HG02763 (cell line): ENCODE measurements around the gene KLF6.

ENCODE experiments used
- ATAC-seq: cut with Tn5 transposase; IDR thresholded peaks from one replicate; pipeline ENCODE4 v1.9.1; 2021; ENCODE audit warnings: mild to moderate bottlenecking, moderate library complexity; ENCODE audit not compliant: unreplicated experiment

Gene KLF6

DNA sequence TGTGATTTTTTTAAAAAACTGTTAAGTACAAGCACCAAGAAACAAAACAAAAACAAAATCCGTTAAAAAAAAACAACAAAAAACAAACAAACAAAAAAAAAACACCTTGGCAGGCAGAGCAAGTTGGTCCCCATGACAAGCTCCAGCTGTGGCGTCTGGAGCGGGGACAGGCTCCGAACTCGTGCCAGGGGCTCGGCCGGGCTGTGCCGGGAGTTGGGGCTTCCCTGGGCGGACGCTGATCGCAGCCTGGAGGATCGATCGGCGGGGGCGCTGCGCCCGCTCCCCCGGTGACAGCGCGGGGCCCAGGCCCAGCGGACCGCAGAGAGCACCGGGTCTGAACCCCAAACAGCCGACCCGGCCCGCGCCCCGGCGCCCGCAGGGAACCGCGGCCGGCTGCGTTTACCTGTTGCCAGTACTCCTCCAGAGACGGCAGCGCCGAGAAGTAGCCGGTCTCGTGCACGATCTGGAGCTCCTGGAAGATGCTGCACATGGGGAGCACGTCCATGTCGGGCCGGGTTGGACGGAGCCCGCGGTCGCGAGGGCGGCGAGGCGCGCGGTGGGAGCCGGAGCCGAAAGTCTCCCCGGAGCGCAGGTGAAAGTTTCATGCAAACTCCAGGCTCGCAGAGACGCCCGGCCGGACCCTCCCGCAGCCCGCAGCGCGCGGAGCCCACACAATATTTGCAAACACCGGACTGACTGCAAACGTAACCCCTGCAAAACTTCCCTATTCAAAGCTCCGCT is at the start of gene KLF6:
Gene KLF6 (minus strand): TSS at position 700 of the 741 bp plus-strand sequence. CDS start 195 bp downstream, at position 505.
- ATAC-seq: no peak

DNA sequence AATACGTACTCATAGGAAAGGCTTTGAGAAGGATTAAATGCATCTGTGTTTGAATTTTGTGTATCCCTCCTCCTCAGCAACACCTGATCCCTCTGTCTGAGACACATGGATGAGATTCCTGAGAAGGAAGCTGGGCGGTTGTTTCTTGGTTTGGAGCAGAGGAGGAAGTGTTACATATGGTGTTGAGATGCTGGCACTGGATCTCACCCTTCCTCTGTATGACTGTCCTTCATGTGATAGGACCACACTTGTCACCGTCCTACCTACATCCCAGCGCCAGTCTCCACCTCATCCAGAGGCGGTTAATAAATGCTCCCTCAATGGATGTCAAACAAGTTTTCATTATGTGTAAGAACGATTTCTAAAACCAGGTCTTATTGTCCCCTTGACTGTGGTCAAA is 49.4 kb upstream of the KLF6 start:
- no peak for ATAC-seq

DNA sequence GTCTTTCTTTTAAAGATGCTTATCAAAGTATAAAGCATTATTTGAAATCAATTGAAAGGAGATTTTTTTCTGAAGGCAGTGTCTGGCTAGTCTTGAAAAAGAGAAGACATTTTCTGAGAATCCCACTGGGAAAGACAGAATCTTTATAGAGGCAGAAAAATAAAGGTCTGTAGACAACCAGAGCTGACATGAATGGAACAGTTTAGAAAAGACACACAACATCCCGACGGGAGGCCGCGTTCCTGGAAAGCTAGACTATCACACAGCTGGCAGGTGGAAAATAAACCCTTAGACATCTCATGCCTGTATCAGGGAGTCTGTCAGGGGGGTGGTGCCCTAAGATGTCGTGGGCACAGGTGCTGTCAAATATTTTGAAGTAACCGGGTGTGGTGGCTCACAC is 48.0 kb upstream of the KLF6 start:
- ATAC-seq: no peak

DNA sequence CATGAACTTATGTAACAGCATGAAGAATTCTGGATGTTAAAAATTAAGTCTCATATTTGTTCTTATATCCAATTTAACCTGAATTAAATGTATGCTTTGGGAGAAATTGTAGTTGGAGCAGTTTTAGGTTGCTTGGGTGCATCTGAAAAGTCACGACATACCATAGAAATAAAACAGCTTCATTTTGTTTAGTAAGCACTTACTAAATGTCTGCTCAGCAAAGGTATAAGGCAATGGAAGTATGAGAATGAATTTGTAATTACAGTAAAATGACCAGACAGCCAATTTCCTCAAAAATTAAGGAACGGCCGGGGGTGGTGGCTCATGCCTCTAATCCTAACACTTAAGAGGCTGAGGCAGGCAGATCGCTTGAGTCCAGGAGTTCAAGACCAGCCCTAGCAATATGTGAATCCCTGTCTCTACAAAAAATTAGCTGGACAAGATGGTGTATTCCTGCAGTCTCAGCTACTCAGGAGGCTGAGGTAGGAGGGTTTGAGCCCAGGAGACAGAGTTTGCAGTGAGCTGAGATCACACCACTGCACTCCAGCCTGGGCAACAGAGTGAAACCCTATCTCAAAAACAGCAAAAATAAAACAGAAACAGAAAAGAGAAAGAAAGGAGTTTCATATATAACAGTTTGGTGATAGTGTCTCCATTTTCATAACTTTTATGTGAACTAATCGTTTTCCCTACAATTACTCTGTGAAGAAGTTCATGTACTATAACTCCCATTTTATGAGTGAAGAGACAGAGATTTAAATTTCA is 47.2 kb upstream of the KLF6 start:
- ATAC-seq: no peak

DNA sequence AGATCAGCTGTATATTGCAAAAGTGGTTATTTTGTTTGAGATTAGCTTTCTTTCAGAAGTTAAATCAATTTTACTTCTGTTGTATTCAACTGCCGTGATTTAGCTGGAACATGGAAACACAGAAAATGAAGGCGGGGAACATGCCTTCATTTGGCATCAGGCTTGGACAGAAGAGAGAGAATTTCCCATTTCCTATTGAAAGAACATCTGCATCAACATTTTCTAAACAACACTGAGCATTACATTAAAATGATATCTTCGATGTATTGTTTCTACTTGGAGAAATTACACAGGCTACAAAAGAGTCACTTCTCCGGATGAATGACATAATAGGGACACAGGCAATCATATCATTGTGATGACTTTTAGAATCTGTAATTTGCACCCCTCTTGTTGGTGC is 46.6 kb upstream of the KLF6 start:
- no peak for ATAC-seq

DNA sequence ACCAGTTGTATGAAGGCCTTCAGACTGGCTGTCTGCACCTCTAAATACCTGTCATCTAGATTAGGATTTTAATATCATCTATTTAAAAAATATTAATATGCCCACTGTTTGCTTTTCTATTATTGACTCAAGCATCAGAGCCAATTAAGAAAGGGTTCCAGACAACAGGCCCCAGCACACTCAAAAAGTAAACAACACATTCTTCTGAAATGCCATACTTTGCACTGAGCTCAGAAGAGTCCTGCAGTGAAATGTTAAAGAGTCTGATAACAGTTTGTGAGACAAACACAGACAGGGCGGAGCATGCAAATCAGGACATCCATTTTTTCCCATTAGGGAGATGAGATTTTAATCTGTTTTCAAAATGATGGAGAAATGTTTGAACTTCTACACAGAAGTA is 45.9 kb upstream of the KLF6 start:
- ATAC-seq: no peak

DNA sequence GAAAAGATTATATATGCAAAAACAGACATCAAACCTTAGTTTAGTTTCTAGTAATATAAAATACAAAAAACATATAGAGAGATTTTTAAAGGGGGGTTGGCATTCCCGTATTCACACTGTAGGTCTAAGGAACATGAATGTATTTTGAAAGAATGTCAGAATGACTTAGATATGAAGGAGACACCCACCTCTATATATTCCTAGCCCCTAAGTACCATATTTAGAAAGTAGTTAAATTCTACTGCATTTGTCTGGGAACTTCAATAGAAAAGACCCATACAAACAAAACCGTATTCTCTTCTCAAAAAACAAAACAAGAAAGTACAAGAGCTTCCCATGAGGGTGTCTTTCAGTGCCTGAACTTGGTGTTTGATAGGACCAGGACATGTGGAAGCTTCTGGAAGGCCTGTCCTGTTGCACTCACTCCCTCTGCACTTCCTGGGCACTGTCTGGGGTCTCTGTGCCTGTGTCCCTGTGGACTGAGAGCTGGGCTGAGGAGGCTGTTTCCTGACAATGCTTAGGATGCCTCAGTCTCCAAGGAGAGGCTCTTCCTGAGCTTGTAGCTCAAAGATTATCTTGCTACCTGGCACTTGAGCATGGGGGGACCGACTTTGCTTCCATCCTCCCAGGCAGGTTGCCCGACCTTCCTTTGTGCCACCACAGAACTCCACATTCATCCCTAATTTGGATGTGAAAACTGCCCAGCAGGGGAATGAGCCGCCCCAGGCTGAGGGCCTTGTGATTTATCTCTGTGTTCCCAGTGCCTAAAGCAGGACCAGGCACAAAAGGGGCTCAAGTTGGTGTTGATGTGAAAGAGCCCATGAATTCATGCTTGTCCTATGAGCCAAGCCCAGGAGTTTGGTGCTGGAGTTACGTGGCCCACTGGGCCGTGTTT is 44.4 kb upstream of the KLF6 start:
- ATAC-seq: no peak

DNA sequence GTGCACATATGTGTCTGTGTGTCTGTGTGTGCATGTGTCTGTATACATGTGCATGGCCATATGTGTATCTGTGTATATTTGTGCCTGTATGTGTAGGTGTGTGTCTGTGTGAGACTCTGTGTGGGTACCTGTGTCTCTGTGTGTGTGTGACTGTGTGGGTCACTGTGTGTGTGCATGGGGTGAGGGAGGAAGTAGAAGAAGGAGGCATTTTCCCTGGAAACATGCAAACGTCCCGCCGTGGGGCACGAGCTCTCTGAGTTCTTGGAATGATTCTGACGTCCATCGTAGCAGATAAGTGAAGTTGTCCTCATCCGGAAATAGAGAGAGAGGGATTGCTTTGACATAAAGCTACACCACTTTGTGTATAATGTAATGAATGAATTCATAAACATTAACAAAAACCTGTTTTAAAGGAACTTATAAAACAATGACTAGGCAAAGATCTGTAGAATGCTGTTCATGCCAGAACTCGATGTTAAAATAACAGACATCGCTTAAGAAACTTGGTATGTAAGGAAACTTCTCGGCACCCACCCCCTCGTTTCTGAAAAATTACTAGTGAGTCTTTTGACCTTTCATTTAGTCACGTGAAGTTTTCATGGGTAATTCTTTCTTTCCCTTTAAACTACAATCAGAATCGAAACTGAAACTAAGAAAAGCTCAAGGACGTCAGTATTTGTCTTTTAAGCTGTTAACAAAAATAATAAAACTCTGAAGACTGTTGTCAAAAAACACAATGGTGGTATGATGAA is 43.6 kb upstream of the KLF6 start:
- no peak for ATAC-seq

DNA sequence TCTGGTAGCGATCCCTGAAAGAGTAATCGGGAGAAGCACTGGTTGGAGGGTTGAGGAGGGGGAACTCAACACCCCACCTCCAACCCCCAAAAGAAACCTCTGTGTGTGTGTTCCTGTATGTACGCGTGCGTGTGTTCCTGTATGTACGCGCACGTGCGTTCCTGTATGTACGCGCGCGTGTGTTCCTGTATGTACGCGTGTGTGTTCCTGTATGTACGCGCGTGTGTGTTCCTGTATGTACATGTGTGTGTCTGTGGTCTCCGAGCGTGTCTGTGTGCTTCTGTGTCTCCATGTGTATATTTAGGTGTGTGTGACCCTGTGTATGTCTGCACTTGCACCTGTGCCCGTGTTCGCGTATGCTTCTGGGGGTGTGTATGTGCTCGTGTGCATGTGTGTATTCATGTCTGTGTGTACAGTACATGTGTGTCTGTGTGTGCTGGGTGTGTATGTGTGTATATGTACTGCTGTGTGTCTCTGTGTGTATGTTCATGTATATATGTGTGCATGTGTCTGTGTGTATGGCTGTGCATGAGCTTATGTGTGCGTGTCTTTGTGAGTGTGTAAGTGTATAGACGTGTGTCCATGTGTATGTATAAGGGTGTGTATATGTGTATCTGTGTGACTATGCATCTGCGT is 42.9 kb upstream of the KLF6 start:
- ATAC-seq: no peak

DNA sequence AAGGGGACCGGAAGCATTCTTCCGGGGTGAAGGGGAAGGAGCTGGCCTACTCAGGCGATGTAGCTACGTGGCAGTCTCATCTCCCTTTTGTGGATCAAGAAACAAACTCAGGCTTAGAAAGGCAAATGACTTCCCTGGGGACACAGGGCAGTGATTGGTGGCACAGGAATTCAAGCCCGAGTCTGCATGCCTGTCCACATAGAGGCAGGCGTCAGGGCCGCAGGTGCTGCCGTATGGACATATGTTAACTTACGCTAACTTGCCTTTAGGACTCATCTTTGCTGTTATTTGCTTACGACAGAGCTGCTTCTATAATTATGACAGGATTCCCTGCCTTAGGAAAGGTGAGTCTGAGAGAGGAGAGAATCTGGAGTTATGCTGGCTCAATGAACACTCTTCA is 42.3 kb upstream of the KLF6 start:
- no peak for ATAC-seq

DNA sequence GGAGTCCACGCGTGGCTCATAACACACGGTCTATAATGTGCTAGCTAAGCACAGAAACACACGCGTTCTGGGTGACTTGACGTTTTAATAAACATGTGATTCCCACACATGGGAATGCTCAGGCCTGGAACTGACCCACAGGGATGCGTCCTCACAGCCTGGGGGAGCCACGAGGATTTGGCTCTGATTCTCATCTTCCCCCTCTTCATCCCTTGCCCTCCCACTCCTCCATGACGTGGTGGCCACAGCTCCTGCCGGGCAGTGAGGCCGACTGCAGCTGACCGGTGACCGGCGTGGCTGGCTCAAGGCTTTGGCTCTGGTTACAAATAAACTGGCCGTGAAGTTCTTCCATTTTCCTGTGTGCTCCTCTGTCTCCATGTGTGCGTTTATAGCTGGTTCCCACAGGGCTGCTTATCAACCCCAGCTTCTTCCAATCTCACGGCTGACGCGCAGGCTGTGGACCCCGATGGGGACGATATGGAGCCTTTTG is 40.9 kb upstream of the KLF6 start:
- ATAC-seq: no peak

DNA sequence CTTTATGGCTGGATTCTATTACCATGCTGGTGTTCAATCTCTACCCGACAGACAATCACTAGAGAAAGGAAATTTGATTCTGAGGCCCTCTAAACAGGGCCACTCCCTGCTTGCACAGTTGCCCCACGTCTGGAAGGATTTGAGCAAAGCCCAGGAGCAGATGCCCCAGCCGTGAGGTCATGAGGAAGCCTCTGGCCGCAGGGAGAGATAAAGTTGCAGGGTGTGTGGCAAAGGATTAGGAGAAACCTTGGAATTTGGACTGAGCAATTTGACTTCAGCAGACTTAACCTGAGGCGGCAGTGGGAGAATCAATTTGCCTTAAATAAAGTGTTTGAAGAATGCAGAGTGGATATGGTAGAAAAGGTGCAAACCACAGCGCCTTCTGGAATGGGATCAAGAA is 40.2 kb upstream of the KLF6 start:
- no peak for ATAC-seq

DNA sequence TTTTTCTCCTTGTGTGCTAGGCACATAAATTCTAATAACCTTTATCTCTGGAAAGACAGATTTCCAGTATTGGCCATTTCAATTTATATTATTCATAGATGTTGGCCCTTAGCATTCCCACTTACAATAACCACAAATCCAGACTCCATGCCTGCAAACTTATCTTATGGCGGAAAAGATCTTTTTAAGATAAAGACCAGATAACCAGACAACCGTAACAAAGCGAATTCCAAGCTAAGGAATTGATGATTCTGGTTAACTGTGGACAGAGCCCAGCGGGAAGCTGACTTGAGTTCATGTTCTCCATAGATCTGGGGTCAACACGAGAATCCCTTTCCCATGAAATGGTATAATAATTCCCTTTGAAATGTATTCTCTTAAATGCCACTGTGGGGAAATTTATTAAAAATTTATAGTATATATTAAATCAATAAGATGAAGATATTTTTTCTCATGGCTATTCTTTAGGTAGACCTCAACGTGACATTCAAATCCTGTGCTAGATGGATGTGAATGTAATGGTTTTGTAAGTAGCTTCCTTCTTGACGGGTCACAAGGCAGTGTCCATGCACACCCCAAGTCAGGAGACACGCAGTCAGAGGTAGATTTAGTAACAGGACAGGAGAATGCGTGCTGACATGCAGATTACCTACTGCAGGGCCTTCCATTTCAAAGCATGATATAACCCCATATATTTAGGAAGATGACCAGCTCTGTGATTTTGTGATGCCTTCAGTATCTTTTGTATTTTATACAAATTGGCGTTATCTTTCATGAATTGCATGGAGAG is 37.7 kb upstream of the KLF6 start:
- no peak for ATAC-seq

DNA sequence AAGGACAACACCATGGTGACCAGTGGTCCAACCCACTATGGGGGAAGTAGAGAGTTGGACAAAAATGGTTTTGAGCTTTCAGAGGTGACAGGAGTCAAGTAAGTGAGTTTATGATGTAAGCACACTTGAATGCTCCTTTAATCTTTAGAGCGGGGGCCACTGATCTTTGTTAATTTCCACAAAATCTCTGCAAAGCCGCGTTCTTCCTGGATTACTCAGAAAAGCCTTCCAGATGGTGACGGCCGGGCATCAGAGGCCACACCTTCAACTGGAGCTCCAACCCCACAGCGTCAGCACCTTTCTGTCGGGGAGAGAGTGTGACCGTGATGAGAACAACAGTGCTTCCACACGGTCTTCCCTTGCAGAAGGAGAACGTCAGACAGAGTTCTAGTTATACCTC is 35.2 kb upstream of the KLF6 start:
- ATAC-seq: no peak

DNA sequence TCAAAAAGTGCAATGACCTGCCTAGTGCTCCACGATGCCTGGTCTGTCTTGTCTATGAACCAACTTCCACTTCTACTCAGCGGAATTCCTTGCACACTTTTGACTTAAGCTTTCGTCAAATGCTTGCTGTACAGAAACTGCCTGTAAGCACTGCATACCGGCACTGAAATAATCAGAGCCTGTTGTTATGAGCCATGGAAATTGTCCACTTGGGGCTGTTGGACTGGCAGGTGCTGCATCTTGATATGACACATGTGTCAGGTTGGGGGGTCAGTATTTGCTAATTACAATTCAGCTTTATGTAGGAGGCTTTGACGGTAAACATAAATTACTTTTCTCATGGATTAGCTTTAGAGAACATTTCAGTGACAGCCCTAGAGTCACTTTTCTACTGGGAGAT is 32.0 kb upstream of the KLF6 start:
- no peak for ATAC-seq

DNA sequence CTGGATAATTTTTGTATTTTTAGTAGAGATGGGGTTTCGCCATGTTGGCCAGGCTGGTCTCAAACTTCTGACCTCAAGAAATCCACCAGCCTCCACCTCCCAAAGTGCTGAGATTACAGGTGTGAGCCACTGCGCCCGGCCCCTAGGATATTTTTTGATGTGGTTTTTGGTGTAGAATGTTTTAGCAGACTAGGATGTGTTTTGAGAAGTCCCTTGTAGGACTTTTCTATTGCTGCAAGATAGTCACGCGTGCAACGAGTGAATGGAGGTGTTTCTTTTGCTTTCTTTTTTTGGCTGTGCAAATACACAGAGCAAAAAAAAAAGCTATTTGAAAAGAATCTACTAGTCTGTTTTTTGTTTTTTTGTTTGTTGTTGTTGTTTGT is 29.8 kb upstream of the KLF6 start:
- no peak for ATAC-seq

DNA sequence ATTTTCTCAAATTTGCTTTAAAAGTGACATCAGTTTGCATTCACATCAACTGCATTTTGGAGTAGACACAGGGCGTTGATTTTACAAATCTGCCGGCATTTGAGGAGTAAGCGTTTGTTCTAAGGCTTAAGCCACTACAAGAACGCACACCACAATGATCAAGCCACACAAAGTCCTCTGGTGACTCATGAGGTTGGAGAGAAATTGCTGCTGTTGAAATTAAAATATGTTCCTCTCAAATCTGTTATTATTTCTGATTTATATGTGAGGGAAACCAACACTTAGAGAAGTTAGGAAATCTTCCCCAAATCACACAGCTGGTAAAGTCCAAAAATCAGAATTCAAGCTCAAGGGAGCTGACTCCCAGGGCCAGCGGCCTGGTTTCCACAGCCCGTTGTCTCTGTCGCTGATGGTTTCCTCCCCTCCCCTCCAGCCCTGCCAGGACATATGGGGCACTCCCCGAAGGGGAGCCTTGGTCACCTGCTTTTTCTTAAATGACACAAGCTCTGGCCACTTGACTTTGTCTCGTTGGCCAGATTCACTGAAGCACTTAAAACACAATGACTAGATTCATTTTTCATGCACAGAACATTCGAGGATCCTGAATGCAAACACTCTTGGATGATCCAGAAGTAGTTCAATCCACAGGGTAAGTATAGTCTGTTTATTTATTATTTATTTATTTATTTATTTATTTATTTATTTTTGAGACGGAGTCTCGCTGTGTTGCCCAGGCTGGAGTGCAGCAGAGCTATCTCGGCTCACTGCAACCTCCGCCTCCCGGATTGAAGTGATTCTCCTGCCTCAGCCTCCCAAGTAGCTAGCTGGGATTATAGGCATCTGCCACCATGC is 29.2 kb upstream of the KLF6 start:
- ATAC-seq: no peak

DNA sequence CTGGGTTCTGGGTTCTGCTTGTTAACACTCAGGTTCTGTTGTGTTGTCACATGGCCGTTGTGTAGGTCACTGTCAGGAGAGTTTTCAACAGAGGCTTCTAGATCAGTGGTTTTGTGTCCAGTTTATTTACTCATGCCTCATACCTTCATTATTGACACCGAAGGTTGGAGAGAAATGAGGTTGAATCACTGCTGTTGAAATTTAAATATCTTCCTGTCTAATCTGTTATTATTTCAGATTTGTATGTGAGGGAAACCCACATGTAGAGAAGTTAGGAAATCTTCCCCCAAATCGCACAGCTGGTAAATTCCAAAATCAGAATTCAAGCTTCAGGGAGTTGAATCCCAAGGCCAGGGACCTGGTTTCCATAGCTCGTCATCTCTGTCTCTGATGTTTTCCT is 28.3 kb upstream of the KLF6 start:
- ATAC-seq: no peak

DNA sequence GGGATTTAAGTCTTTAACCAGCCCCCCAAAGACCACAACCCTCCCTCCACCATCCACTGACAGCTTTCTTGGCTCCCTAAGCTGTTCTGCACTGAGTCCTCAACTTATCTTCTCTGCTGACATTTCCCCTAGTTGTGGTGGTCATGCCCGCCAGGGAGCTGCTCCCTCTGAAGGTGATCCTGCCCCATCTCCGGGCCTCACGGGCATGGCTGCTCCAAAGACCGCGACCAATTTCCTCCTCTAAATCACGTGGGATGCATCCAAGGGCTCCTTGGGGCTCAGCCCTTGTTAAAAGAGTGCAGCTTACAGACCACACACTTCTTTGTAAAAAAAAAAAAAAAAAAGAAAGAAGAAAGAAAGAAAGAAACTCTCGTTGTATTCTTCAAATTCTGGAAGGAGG is 27.1 kb upstream of the KLF6 start:
- no peak for ATAC-seq
